Erythroblast (primary cell): ENCODE results near the gene P2RX7.

ENCODE experiments used
- GATA1 ChIP-seq: IDR thresholded peaks from 2 replicates; pipeline ENCODE4 v1.6.1; 2011; ENCODE audit warnings: low read depth, mild to moderate bottlenecking, control low read depth, low read length, moderate library complexity
- POLR2A ChIP-seq: IDR thresholded peaks from 2 replicates; pipeline ENCODE4 v1.6.1; 2011; ENCODE audit warnings: mild to moderate bottlenecking, low read length

DNA sequence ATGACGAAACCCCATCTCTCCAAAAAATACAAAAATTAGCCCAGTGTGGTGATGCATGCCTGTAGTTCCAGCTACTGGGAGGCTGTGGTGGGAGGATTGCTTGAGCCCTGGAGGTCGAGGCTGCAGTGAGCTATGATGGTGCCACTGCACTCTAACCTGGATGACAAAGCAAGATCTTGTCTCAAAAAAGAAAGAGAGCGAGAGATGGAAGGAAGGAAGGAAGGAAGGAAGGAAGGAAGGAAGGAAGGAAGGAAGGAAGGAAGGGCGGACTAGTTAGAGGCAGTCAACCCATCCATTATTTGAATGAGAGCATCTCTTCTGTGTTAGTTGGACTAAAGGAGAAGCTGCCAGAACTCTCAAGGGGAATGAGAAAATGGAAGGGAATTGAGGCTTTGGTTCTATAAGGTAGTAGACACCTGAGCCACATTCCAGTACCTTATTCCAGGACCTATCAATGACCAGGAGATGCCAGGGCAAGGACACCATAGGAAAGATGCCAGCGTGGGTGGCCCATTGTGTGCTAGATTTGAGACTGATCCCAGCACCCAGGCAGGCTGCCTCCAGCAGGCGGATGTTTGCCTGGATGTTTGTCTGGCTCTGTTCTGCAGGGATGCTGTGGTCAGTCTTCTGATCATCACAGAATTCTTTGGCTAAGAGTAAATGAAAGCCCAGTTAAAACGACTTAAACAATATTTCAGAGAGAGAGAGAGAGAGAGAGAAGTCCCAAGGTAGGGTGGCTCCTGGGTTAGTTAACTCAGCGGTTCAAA, 11.5 kb upstream of the P2RX7 start:
- TF ChIP-seq POLR2A: no peak
- TF ChIP-seq GATA1: no peak
